HG03108 (cell line): Measurements from ENCODE around the gene RAF1.
"Not testable (repeated sequence)": the region's sequence is repeated elsewhere in the genome, so short reads cannot be mapped to it uniquely, and the experiment has no call there.

Source experiments
- ATAC-seq: cut with Tn5 transposase; IDR thresholded peaks from one replicate; pipeline ENCODE4 v1.9.1; 2021; ENCODE audit warnings: moderate library complexity; ENCODE audit not compliant: unreplicated experiment

Gene RAF1

DNA sequence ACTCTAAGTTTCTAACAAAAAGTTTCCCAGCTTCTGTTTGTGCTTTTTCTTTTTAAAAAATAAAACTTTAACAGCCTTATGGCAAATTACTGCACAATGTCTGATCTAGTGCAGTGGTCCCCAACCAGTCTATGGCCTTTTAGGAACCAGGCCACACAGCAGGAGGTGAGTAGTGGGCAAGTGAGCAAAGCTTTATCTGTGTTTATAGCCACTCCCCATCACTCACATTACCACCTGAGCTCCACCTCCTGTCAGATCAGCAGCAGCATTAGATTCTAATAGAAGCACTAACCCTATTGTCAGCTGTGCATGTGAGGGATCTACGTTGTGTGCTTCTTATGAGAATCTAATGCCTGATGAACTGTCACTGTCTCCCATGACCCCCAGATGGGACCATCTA is 101.5 kb downstream of the RAF1 start:
- ATAC-seq = no peak

- no peak for ATAC-seq
Observed at GRCh38 chr3:12561397-12561796, 102.5 kb downstream of the RAF1 start.

GRCh38 chr3:12560505-12561190 is 103.3 kb downstream of the RAF1 start:
- no peak for ATAC-seq

GRCh38 chr3:12559520-12559919 is 104.4 kb downstream of the RAF1 start:
- ATAC-seq = no peak

- ATAC-seq = no peak
Observed at GRCh38 chr3:12558706-12559105, 105.2 kb downstream of the RAF1 start.

GRCh38 chr3:12557473-12558100 is 106.3 kb downstream of the RAF1 start:
- no peak for ATAC-seq

- peak; percentile 81 for ATAC-seq
Observed at GRCh38 chr3:12556690-12557472, 107.0 kb downstream of the RAF1 start, which contains the start of gene MKRN2. MKRN2 (plus strand) TSS chr3:12557087; CDS start chr3:12557151, 64 bp downstream.

DNA sequence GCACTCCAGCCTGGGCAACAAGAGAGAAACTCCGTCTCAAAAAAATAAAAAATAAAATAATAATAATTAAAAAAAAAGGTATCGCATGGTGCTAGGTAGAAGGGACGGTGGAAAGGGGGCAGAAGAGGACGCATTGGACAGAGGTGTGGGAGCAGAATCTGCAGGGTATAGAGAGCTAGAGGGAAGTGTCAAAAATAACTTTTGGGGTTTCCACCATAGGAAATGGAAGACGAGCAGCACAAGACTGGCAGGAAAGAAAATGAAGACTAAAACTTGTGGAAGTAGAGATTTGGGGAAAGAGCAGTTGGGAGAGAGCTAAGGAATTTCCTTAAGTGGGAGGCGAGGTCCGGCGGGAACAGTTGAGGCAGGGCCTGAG is 107.6 kb downstream of the RAF1 start:
- ATAC-seq = no peak

- ATAC-seq = no peak
Observed at GRCh38 chr3:12553921-12554391, 110.0 kb downstream of the RAF1 start.

GRCh38 chr3:12549971-12550760 is 113.8 kb downstream of the RAF1 start:
- ATAC-seq = no peak

- no peak for ATAC-seq
Observed at GRCh38 chr3:12545473-12545791, 118.5 kb downstream of the RAF1 start, which contains the start of gene MKRN2OS. MKRN2OS (minus strand) TSS chr3:12545499; CDS start chr3:12545464, 35 bp downstream.

DNA sequence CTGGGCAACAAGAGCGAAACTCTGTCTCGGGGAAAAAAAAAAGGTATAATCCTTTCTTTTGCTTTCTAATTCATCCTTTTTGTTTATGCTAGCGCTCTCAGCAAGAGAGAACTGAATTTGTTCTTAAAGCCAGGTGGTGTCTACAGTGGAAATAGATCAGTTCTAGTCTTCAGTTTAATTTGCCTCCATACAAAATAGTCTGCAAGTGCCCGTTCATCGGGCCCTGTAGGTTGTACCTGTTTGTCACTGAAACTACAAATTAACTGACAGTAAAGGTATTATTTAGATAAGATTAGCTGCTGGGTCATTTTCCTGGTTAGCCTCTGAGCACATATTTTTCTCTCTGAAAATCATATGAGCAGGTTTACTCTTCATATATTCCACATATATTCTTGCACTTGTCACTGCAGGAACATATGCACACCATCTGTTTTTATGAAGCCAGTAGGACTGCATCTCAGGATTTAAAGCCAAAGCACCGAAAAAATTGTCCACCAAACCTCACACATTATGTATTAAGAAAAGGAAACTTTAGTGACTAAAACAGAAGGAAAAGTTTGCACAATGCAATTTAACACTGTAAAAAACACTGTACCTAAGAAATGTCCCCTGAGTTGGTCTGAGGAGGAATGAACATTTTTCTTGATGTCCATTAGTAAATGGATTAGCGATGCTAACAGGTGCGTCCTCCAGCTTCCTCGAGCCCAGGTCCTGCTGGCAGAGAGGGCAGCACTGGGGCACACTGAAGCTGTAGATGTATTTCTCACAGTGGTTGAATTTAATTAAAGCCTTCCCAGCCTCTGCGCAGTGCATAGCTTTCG is 119.1 kb downstream of the RAF1 start:
- ATAC-seq = no peak

- ATAC-seq = not testable (repeated sequence)
Observed at GRCh38 chr3:12543497-12543896, 120.4 kb downstream of the RAF1 start.

DNA sequence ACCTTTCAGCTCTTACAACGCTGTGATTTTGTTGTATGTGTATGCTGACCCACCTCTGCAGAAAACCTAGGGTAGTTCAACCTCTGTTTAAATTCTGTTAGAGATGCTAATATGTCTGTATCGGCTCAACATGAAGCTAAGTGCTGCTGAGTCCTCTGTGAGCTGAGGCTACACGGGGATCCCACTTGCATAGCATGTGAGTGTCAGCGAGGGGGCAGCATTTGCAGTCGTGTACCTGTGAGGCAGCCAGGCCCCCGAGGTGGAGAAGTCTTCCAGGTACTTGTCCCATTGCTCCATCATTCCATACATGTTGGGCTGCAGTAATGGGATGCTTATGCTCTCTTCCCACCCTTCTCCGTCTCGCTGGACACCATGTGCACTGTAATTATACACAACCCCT is 122.3 kb downstream of the RAF1 start:
- no peak for ATAC-seq

- ATAC-seq = no peak
Observed at GRCh38 chr3:12536423-12536822, 127.5 kb downstream of the RAF1 start.
